ENCODE measurements around the gene OBSL1.

DNA sequence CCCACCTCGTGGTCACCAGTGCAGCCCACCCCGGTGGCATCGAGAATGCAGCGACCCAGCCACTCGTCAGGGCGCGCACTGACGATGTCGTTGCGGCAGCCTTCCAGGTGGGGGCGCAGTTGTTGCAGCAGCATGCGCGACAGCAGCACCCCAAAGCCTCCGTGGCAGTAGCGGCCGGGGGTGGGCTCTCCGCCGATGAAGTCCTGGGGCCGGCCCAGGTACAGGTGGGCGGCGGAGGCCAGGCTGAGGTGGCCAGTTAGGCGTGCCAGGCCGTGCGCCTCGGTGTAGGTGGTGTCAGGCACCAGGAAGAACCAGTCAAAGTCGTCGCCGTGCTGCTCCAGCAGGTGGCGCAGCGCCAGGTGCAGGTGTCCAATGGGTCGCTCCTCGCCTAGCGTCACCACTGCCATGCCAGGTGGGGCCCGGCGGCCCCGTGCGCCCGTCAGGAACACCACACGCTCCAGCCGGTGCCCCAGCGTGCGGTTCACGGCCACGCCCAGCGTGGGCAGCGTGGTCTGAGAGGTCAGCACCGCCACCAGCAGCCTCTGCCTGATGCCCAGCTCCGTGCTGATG, 29.6 kb downstream of the OBSL1 start:
- TF ChIP-seq, protein P1, sequence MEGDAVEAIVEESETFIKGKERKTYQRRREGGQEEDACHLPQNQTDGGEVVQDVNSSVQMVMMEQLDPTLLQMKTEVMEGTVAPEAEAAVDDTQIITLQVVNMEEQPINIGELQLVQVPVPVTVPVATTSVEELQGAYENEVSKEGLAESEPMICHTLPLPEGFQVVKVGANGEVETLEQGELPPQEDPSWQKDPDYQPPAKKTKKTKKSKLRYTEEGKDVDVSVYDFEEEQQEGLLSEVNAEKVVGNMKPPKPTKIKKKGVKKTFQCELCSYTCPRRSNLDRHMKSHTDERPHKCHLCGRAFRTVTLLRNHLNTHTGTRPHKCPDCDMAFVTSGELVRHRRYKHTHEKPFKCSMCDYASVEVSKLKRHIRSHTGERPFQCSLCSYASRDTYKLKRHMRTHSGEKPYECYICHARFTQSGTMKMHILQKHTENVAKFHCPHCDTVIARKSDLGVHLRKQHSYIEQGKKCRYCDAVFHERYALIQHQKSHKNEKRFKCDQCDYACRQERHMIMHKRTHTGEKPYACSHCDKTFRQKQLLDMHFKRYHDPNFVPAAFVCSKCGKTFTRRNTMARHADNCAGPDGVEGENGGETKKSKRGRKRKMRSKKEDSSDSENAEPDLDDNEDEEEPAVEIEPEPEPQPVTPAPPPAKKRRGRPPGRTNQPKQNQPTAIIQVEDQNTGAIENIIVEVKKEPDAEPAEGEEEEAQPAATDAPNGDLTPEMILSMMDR (IDR thresholded peaks at IDR 0.05), result peak; percentile 83 to 99 (median 98)
- no peak for TF ChIP-seq POLR2A (IDR thresholded peaks at IDR 0.05)

Measured in upper lobe of left lung (tissue), 4 donors.